Measurements from ENCODE around the gene CREB3L2.

The CREB3L2 gene

DNA sequence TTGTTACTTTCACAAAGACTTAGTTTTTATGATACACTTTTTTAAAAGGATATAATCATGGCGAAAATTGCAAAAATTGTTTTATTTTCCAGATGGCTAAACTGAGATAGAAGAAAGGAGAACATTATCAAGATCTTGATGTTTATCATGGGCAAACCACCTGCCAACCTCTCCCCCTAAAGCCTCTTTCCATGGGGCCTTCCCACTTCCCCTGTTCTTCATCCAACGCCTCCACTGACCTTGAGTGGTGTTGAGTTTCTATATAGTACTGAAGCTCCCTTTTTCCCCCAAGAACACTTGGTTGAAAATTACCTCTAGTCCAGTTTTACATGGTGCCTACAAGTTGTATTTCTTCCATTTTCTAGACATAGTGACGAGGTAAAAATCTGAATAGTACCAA is 5.0 kb downstream of the CREB3L2 start:
- DNase-seq: no peak
- Histone ChIP-seq H3K36me3 (no peaks in the 10 kb centered on the region; the same call in 1 of the 2 replicates), H3K27ac (peak overlapping the region; percentile 53)

DNA sequence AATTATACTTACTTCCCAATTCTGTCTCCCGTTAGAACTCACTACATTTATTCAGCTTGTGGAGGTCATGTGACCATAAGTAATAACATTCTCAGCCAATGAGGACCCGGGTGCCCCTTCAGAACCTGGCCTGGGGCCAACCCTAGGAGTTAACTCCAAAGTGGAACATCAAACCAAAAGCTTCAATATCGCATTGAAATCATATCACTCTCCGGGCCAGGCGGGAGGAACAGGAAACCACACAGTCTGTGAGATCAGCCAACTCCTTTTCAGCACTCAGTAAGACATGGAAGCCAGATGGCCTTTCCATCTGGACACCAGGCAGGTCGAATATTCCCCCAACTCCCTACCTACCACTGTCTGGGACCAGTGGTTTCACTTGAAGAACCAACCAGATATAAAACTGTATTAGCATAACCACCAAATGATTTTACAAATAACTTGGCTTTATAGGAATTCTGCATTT is 5.5 kb downstream of the CREB3L2 start:
- DNase-seq: peak; percentile 44
- TF ChIP-seq, protein P1, sequence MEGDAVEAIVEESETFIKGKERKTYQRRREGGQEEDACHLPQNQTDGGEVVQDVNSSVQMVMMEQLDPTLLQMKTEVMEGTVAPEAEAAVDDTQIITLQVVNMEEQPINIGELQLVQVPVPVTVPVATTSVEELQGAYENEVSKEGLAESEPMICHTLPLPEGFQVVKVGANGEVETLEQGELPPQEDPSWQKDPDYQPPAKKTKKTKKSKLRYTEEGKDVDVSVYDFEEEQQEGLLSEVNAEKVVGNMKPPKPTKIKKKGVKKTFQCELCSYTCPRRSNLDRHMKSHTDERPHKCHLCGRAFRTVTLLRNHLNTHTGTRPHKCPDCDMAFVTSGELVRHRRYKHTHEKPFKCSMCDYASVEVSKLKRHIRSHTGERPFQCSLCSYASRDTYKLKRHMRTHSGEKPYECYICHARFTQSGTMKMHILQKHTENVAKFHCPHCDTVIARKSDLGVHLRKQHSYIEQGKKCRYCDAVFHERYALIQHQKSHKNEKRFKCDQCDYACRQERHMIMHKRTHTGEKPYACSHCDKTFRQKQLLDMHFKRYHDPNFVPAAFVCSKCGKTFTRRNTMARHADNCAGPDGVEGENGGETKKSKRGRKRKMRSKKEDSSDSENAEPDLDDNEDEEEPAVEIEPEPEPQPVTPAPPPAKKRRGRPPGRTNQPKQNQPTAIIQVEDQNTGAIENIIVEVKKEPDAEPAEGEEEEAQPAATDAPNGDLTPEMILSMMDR (IDR thresholded peaks at IDR 0.05; ENCODE audit: low read depth, low read length): no peak
- Histone ChIP-seq H3K4me3 (ENCODE audit: low read depth, low read length) (no peak overlapping the region), H3K36me3 (no peaks in the 10 kb centered on the region; the same call in 1 of the 2 replicates), H3K27ac (peak overlapping the region; percentile 53), H3K27me3 (ENCODE audit: insufficient read depth, low read depth, severe bottlenecking) (no peaks in the 10 kb centered on the region), H3K9me3 (ENCODE audit: severe bottlenecking) (peaks cover 2% of the 10 kb centered on the region)

More for the DNA sequence above, 5.0 kb downstream of the CREB3L2 start:
- H3K27me3 ChIP-seq (ENCODE audit: insufficient read depth, low read depth, severe bottlenecking): no peaks in the 10 kb centered on the region
- TF ChIP-seq, protein P1 (IDR thresholded peaks at IDR 0.05; ENCODE audit: low read depth, low read length): no peak
- no peak overlapping the region for H3K4me3 ChIP-seq (ENCODE audit: low read depth, low read length)
- H3K9me3 ChIP-seq (ENCODE audit: severe bottlenecking): peaks cover 2% of the 10 kb centered on the region

- no peak for DNase-seq
- peaks cover 2% of the 10 kb centered on the region for H3K9me3 ChIP-seq (ENCODE audit: severe bottlenecking)
- no peaks in the 10 kb centered on the region; the same call in 1 of the 2 replicates for H3K36me3 ChIP-seq
- H3K27me3 ChIP-seq (ENCODE audit: insufficient read depth, low read depth, severe bottlenecking): no peaks in the 10 kb centered on the region
- H3K4me3 ChIP-seq (ENCODE audit: low read depth, low read length): no peak overlapping the region
- H3K27ac ChIP-seq: no peak overlapping the region
- TF ChIP-seq, protein P1 (IDR thresholded peaks at IDR 0.05; ENCODE audit: low read depth, low read length): no peak
Measured at GRCh38 chr7:137994216-137994615, 7.7 kb downstream of the CREB3L2 start.

DNA sequence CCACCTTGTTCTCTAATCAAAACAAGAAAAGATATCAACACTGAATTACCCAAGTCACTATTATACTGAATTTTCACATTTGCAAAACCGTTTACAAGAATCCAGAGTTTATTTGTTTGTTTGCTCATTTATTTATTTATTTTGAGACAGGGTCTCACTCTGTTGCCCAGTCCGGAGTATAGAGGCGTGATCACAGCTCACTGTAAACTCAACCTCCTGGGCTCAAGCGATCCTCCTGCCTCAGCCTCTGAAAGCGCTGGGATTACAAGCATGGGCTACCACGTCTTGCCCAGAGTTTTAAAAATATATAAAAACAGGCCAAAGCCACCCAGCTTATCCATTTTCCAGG is 8.5 kb downstream of the CREB3L2 start:
- Histone ChIP-seq H3K4me3 (ENCODE audit: low read depth, low read length) (no peak overlapping the region), H3K27ac (no peak overlapping the region), H3K36me3 (no peaks in the 10 kb centered on the region; the same call in 1 of the 2 replicates), H3K27me3 (ENCODE audit: insufficient read depth, low read depth, severe bottlenecking) (no peaks in the 10 kb centered on the region), H3K9me3 (ENCODE audit: severe bottlenecking) (peaks cover 2% of the 10 kb centered on the region)
- TF ChIP-seq, protein P1 (IDR thresholded peaks at IDR 0.05; ENCODE audit: low read depth, low read length): no peak
- no peak for DNase-seq

DNA sequence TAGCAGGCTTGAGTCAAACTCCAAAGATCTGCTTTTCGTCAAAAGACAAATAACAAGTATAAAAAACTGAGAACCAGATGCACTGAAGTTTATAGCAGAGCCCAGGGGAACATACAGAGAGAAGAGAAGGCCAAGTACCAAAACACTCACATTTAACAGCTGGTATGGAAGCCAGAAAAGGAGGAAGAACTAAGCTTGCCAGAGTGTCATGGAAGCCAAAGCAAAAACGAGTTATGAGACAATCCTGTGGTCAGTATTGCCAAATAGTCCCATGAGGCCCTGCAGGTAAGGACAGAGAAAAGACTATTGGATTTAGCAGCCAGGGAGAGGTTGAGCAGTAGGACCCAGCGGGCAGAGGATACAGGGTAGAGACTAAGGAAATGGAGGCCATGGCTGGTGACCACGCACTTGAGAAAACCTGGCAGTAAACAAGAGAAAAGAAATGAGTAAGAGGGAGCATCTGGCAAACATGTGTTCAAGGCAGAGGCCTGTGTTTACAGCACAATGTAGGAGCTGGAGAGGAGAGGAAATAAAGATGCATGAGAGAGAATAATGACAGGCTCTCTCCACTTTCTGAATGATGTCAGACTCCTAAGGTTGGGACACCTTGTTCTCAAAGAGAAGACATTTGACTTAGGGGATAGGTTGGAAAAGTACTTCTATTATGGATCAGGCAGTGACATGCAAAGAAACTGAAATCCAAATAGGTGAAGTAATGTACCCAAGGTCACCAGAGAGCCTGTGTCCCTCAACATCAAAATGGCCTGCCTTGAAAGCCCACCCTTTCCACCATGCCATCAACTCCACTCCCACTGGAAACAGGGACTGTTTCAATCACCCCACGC is 9.1 kb downstream of the CREB3L2 start:
- H3K27ac ChIP-seq: no peak overlapping the region
- peaks cover 2% of the 10 kb centered on the region for H3K9me3 ChIP-seq (ENCODE audit: severe bottlenecking)
- no peaks in the 10 kb centered on the region for H3K27me3 ChIP-seq (ENCODE audit: insufficient read depth, low read depth, severe bottlenecking)
- TF ChIP-seq, protein P1 (IDR thresholded peaks at IDR 0.05; ENCODE audit: low read depth, low read length): no peak
- no peak for DNase-seq
- no peaks in the 10 kb centered on the region; the same call in 1 of the 2 replicates for H3K36me3 ChIP-seq
- no peak overlapping the region for H3K4me3 ChIP-seq (ENCODE audit: low read depth, low read length)
